ENCODE measurements around the gene LGALS7. TPM values are rescaled to one million over a fixed set of nuclear protein-coding genes. Genes with fewer than 3 reads are reported as not detected.
A peak's percentile ranks its signal among the peaks of the same experiment; 100 is the strongest.

LGALS7 gene
- total RNA-seq, 2 donors from 2014 or later, result not detected

GRCh38 chr19:38730731-38731589 lies 42.4 kb downstream of the LGALS7 start:
- Histone ChIP-seq H3K27me3 (no peaks in the 10 kb centered on the region), H3K27ac (peak overlapping the region; percentile 82), H3K36me3 (peaks cover 17% of the 10 kb centered on the region), H3K9ac (ENCODE audit: low read depth in 2 of 2, low read length in 2 of 2) (peak overlapping the region in 1 of 2 donors; percentile 75), H3K9me3 (no peaks in the 10 kb centered on the region), H3K4me3 (no peak overlapping the region), H3K4me1 (no peaks in the 10 kb centered on the region)
- peak; percentile 29 for DNase-seq
- intact Hi-C loops (cut with DNase I), result no loop called here
- no peak for TF ChIP-seq CTCF (IDR thresholded peaks at IDR 0.05)

- no peak overlapping the region for H3K4me3 ChIP-seq
- H3K27ac ChIP-seq, result peak overlapping the region; percentile 82
- peak overlapping the region in 1 of 2 donors; percentile 64 for H3K9ac ChIP-seq (ENCODE audit: low read depth in 2 of 2, low read length in 2 of 2)
- no peaks in the 10 kb centered on the region for H3K9me3 ChIP-seq
- intact Hi-C loops (cut with DNase I), result no loop called here
- H3K27me3 ChIP-seq, result no peaks in the 10 kb centered on the region
- H3K4me1 ChIP-seq, result no peaks in the 10 kb centered on the region
- TF ChIP-seq CTCF (IDR thresholded peaks at IDR 0.05), result no peak
- H3K36me3 ChIP-seq, result peaks cover 22% of the 10 kb centered on the region
- DNase-seq, result no peak
These were observed 42.9 kb downstream of the LGALS7 start for GRCh38 chr19:38730470-38730730.

- intact Hi-C loops (cut with DNase I), result no loop called here
- no peaks in the 10 kb centered on the region for H3K9me3 ChIP-seq
- no peak overlapping the region for H3K9ac ChIP-seq (ENCODE audit: low read depth in 2 of 2, low read length in 2 of 2)
- H3K27ac ChIP-seq, result no peak overlapping the region
- no peaks in the 10 kb centered on the region for H3K27me3 ChIP-seq
- peak; percentile 77 for TF ChIP-seq CTCF (IDR thresholded peaks at IDR 0.05)
- H3K4me1 ChIP-seq, result no peaks in the 10 kb centered on the region
- peak; percentile 77 for DNase-seq
- no peak overlapping the region for H3K4me3 ChIP-seq
- H3K36me3 ChIP-seq, result peaks cover 27% of the 10 kb centered on the region
These were observed 43.5 kb downstream of the LGALS7 start for GRCh38 chr19:38729653-38730469.

GRCh38 chr19:38728752-38729541 lies 44.4 kb downstream of the LGALS7 start:
- peaks cover 36% of the 10 kb centered on the region for H3K36me3 ChIP-seq
- H3K4me3 ChIP-seq, result no peak overlapping the region
- no peak for TF ChIP-seq CTCF (IDR thresholded peaks at IDR 0.05)
- peak overlapping the region in 1 of 2 donors; percentile 26 for H3K9ac ChIP-seq (ENCODE audit: low read depth in 2 of 2, low read length in 2 of 2)
- no peak overlapping the region for H3K27ac ChIP-seq
- no peaks in the 10 kb centered on the region for H3K27me3 ChIP-seq
- no peaks in the 10 kb centered on the region for H3K4me1 ChIP-seq
- H3K9me3 ChIP-seq, result no peaks in the 10 kb centered on the region
- intact Hi-C loops (cut with DNase I), result no loop called here
- DNase-seq, result no peak

Measured in colonic mucosa (tissue), 4 donors.